ENCODE measurements around the gene KRCC1. TPM values are rescaled to one million over a fixed set of nuclear protein-coding genes. Genes with fewer than 3 reads are reported as not detected.
A peak's percentile ranks its signal among the peaks of the same experiment; 100 is the strongest.

Gene KRCC1
- polyA plus RNA-seq, 2 of the 4 experiments (the other 2 are of a cell fraction) = 16.2 to 49.0 TPM

- TF ChIP-seq MAFK (IDR thresholded peaks at IDR 0.05; ENCODE audit: partially characterized antibody) (peak; percentile 0), RNF2 (IDR thresholded peaks at IDR 0.05; ENCODE audit: borderline replicate concordance, low read depth) (no peak), KDM1A (IDR thresholded peaks at IDR 0.05; ENCODE audit: low read depth) (no peak), ELK1 (IDR thresholded peaks at IDR 0.05; ENCODE audit: low read depth, low read length) (no peak)
Measured at GRCh38 chr2:88054782-88055370, 707 bp downstream of the KRCC1 start (continued).

- WGBS (ENCODE audit: missing lambda C conversion rate) = 27% methylated on average over 10 of the region's 10 CpGs
- CTCF ChIA-PET = interaction anchor here (0.9 to 1.6 kb wide), 7 partner anchors 10 to 106 kb away, joined by 3 to 7 read pairs (median 3); no protein-coding TSS in a partner anchor
- POLR2A ChIA-PET = interaction anchor here (1.0 to 1.7 kb wide), 2 partner anchors 7 to 38 kb away, joined by 3 to 11 read pairs; partner anchors contain the start of gene RNU2-63P
- FAIRE-seq (no peak), DNase-seq (ENCODE audit: low read depth in 1 of 2, low spot score in 1 of 2) (no peak), ATAC-seq (no peak)
- peaks cover 24% of the 10 kb centered on the region for H3K4me1 ChIP-seq
- TF ChIP-seq, protein P1, sequence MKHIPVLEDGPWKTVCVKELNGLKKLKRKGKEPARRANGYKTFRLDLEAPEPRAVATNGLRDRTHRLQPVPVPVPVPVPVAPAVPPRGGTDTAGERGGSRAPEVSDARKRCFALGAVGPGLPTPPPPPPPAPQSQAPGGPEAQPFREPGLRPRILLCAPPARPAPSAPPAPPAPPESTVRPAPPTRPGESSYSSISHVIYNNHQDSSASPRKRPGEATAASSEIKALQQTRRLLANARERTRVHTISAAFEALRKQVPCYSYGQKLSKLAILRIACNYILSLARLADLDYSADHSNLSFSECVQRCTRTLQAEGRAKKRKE (CRISPR knock-in tag; IDR thresholded peaks at IDR 0.05; ENCODE audit: low read depth) = no peak
- no peak for TF ChIP-seq EHF (CRISPR knock-in tag; IDR thresholded peaks at IDR 0.05)
- TF ChIP-seq MAFK (IDR thresholded peaks at IDR 0.05; ENCODE audit: partially characterized antibody) = peak; percentile 78
- no peak for TF ChIP-seq MYC (IDR thresholded peaks at IDR 0.05; ENCODE audit: borderline replicate concordance, low read length)
- TF ChIP-seq, protein P2, sequence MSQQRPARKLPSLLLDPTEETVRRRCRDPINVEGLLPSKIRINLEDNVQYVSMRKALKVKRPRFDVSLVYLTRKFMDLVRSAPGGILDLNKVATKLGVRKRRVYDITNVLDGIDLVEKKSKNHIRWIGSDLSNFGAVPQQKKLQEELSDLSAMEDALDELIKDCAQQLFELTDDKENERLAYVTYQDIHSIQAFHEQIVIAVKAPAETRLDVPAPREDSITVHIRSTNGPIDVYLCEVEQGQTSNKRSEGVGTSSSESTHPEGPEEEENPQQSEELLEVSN (IDR thresholded peaks at IDR 0.05; ENCODE audit: borderline replicate concordance, low read depth) = no peak
- peak; percentile 9; the same call in 1 of the 2 replicates for TF ChIP-seq RARB (CRISPR knock-in tag; IDR thresholded peaks at IDR 0.05)
- no peak for TF ChIP-seq ZSCAN20 (CRISPR knock-in tag; IDR thresholded peaks at IDR 0.05)
- peak overlapping the region; percentile 96 to 100 for H3K27ac ChIP-seq
- peak overlapping the region; percentile 81 for H3K4me3 ChIP-seq
- peak overlapping the region; percentile 71 for H3K4me2 ChIP-seq
- H3K9me3 ChIP-seq = no peaks in the 10 kb centered on the region
Measured at GRCh38 chr2:88053934-88054781, 1.4 kb downstream of the KRCC1 start.

DNA sequence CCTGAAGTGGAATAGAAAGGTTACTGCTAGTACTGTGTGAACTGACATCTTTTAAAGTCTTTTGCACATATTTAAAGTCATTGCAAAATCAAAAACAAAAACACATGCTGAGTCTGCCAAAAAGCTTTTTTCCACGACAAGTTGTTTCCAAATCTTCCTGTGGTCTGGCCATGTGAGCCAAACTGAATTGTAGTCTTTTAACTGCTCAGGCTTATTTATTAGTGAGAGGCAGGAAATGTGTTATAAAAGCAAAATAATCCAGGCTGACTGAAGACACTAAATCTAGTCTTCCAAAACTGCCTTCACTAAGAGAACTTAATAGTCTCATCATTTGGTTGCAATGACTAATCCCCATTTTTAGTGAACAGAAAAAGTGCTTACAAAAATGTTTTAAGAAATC lies 2.3 kb downstream of the KRCC1 start:
- ChIA-PET POLR2A (interaction anchor here (1.7 kb wide), 1 partner anchor 37 kb away, joined by 11 read pairs; the partner anchor contains the start of gene RNU2-63P), CTCF (interaction anchor here (1.6 to 2.5 kb wide), 3 partner anchors 8 to 106 kb away, joined by 4 to 11 read pairs (median 4); no protein-coding TSS in a partner anchor)
- 86% methylated on average over 1 of the region's 1 CpG for WGBS (ENCODE audit: missing lambda C conversion rate)
- H3K4me2 ChIP-seq = peak overlapping the region; percentile 71
- FAIRE-seq = no peak
- DNase-seq (ENCODE audit: low read depth in 1 of 2, low spot score in 1 of 2) = no peak
- no peak for ATAC-seq
- H3K4me3 ChIP-seq = no peak overlapping the region
- no peaks in the 10 kb centered on the region for H3K9me3 ChIP-seq
- no peak overlapping the region for H3K27ac ChIP-seq
- H3K4me1 ChIP-seq = peaks cover 24% of the 10 kb centered on the region
- TF ChIP-seq MAFK (IDR thresholded peaks at IDR 0.05; ENCODE audit: partially characterized antibody) = peak; percentile 11
- TF ChIP-seq, protein P3, sequence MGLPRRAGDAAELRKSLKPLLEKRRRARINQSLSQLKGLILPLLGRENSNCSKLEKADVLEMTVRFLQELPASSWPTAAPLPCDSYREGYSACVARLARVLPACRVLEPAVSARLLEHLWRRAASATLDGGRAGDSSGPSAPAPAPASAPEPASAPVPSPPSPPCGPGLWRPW (IDR thresholded peaks at IDR 0.05) = no peak
- no peak for TF ChIP-seq FOXS1 (CRISPR knock-in tag; IDR thresholded peaks at IDR 0.05)

DNA sequence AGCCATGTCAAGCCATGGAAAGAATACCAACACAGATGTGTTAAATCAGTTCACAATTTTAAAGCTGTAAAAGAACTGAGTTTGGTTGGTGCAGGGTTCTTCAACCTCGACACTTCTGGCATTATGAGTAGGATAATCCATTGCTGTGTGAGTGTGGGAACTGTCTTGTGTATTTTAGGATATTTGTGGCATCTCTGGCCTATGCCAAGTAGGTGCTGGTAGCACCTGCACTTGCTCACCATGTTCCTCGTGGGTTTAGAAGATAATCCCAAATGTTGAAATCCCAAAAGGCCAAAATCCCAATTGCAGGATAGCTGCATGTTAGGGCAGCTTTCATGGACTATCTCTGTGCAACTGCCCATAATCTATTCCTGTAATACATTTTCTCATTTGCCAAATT lies 3.8 kb downstream of the KRCC1 start:
- ATAC-seq (no peak), FAIRE-seq (no peak), DNase-seq (ENCODE audit: low read depth in 1 of 2, low spot score in 1 of 2) (no peak)
- Histone ChIP-seq H3K4me3 (no peak overlapping the region), H3K27ac (no peak overlapping the region), H3K4me2 (no peak overlapping the region), H3K4me1 (peaks cover 23% of the 10 kb centered on the region), H3K9me3 (no peaks in the 10 kb centered on the region)
- ChIA-PET POLR2A (no interaction called here), CTCF (interaction anchor here (1.4 to 2.5 kb wide), 2 partner anchors 9 to 32 kb away, joined by 3 to 11 read pairs; no protein-coding TSS in a partner anchor)
- 88% methylated on average over 2 of the region's 2 CpGs for WGBS (ENCODE audit: missing lambda C conversion rate)
- no peak for TF ChIP-seq ZNF302 (CRISPR knock-in tag; IDR thresholded peaks at IDR 0.05)

Data from A549 (cell line).